Neuronal stem cell (in vitro differentiated cells): ENCODE measurements around the gene SLC25A43.

Experiments
- DNase-seq: peaks from one replicate; pipeline ENCODE4 v3.0.0-alpha.2; 2013; ENCODE audit warnings: low spot score
- H2AFZ ChIP-seq: one replicate; pipeline ENCODE4 v1.6.1; 2013; ENCODE audit warnings: mild to moderate bottlenecking, low read length, inconsistent platforms
- H2AK5ac ChIP-seq: 2 replicates; pipeline ENCODE4 v1.6.1; 2013; ENCODE audit warnings: low read depth, mild to moderate bottlenecking, inconsistent platforms, low read length, moderate library complexity, mixed read lengths
- H2BK120ac ChIP-seq: 2 replicates; pipeline ENCODE4 v1.6.1; 2013; ENCODE audit warnings: low read depth, mild to moderate bottlenecking, inconsistent platforms, low read length, moderate library complexity, mixed read lengths
- H2BK12ac ChIP-seq: one replicate; pipeline ENCODE4 v1.6.1; 2013; ENCODE audit warnings: low read length, inconsistent platforms
- H2BK15ac ChIP-seq: 2 replicates; pipeline ENCODE4 v1.6.1; 2013; ENCODE audit warnings: mild to moderate bottlenecking, low read length, inconsistent platforms, mixed read lengths
- H2BK5ac ChIP-seq: one replicate; pipeline ENCODE4 v1.6.1; 2013; ENCODE audit warnings: inconsistent platforms, mild to moderate bottlenecking, low read length, moderate library complexity
- H3K14ac ChIP-seq: one replicate; pipeline ENCODE4 v1.6.1; 2013; ENCODE audit warnings: low read length, inconsistent platforms
- H3K18ac ChIP-seq: 2 replicates; pipeline ENCODE4 v1.6.1; 2013; ENCODE audit warnings: low read length, inconsistent platforms
- H3K23ac ChIP-seq: 2 replicates; pipeline ENCODE4 v1.6.1; 2013; ENCODE audit warnings: low read depth, mild to moderate bottlenecking, mixed read lengths, low read length, inconsistent platforms; ENCODE audit not compliant: poor library complexity
- H3K27ac ChIP-seq: replicated peaks from 3 replicates; pipeline ENCODE4 v1.5.1; 2013; ENCODE audit warnings: low read length, inconsistent platforms
- H3K27me3 ChIP-seq, 3 experiments: 2 replicates each; pipeline ENCODE4 v1.6.1; 2013; ENCODE audit warnings: low read length in 3 of 3, mild to moderate bottlenecking in 2 of 3, inconsistent platforms in 1 of 3, low read depth in 1 of 3, mixed read lengths in 1 of 3, moderate library complexity in 1 of 3; ENCODE audit not compliant: control insufficient read depth in 3 of 3, insufficient read depth in 3 of 3
- H3K36me3 ChIP-seq, 2 donors: replicated peaks in 1 of 2; 2 replicates each; pipeline ENCODE4 v1.6.1; 2013; ENCODE audit warnings: low read length in 2 of 2; ENCODE audit not compliant: control insufficient read depth in 2 of 2, insufficient read depth in 2 of 2
- H3K4ac ChIP-seq: 2 replicates; pipeline ENCODE4 v1.6.1; 2013; ENCODE audit warnings: inconsistent platforms, mild to moderate bottlenecking, low read length, moderate library complexity
- H3K4me1 ChIP-seq, 2 donors: 1 replicate in 1 of 2; 2 replicates in 1 of 2; pipeline ENCODE4 v1.6.1; 2013; ENCODE audit warnings: low read length in 2 of 2, low read depth in 1 of 2; ENCODE audit not compliant: control insufficient read depth in 2 of 2, insufficient read depth in 1 of 2
- H3K4me2 ChIP-seq: one replicate; pipeline ENCODE4 v1.6.1; 2013; ENCODE audit warnings: mild to moderate bottlenecking, low read length, inconsistent platforms; ENCODE audit not compliant: insufficient read depth, poor library complexity, severe bottlenecking
- H3K4me3 ChIP-seq, 2 donors: 2 replicates each; pipeline ENCODE4 v1.5.1; 2013; ENCODE audit warnings: low read length in 2 of 2, mild to moderate bottlenecking in 2 of 2, inconsistent platforms in 1 of 2, moderate library complexity in 1 of 2
- H3K79me1 ChIP-seq: one replicate; pipeline ENCODE4 v1.6.1; 2013; ENCODE audit warnings: low read depth, mild to moderate bottlenecking, inconsistent platforms, low read length, moderate library complexity
- H3K9ac ChIP-seq: one replicate; pipeline ENCODE4 v1.6.1; 2013; ENCODE audit warnings: mild to moderate bottlenecking, low read depth, low read length, inconsistent platforms; ENCODE audit not compliant: poor library complexity
- H3K9me3 ChIP-seq, 2 donors: replicated peaks in 1 of 2; 2 replicates each; pipeline versions ENCODE3 to v1.6.1; 2013; ENCODE audit warnings: low read length in 2 of 2, mild to moderate bottlenecking in 2 of 2, inconsistent platforms in 1 of 2, low read depth in 1 of 2, mixed read lengths in 1 of 2, moderate library complexity in 1 of 2; ENCODE audit not compliant: control insufficient read depth in 2 of 2, insufficient read depth in 1 of 2
- H4K8ac ChIP-seq: one replicate; pipeline ENCODE4 v1.6.1; 2013; ENCODE audit warnings: low read depth, mild to moderate bottlenecking, inconsistent platforms, low read length, moderate library complexity
- H4K91ac ChIP-seq: one replicate; pipeline ENCODE4 v1.6.1; 2013; ENCODE audit warnings: low read length, low read depth, mild to moderate bottlenecking, inconsistent platforms; ENCODE audit not compliant: poor library complexity
- WGBS, 2 donors: extraction: QIAGEN DNeasy Blood & Tissue Kit; methylation state at CpG; one replicate each; pipeline ENCODE4 v1.1.7; 2013; ENCODE audit warnings: missing lambda C conversion rate in 2 of 2, mixed read lengths in 1 of 2; ENCODE audit not compliant: insufficient read length in 2 of 2, insufficient replicate concordance in 1 of 2; ENCODE audit errors: extremely low coverage in 2 of 2; 5-methylcytosine and 5-hydroxymethylcytosine counted together

Gene SLC25A43

DNA sequence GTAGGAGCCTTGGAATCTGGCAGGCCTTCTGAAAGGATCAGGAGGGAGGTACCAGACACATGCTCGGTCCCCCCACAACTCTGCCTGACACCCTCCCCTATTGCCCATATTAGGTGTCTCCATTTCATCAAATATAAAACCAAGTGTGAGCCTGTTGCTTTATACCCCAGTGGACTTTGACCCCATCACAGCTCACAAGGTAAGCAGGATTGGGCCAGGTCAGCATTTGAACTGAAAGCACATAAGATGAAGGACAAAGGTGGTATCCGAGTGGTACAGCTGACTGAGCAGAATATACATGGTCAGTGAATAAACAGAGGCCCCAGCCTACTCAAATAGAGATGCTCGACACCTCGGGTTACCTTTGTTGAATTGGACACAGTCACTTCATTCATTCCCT, 20.0 kb downstream of the SLC25A43 start:
- H3K23ac ChIP-seq, result no peak overlapping the region
- no peak overlapping the region for H3K14ac ChIP-seq
- no peak overlapping the region for H3K9ac ChIP-seq
- H3K9me3 ChIP-seq, result no peaks in the 10 kb centered on the region
- H3K18ac ChIP-seq, result no peak overlapping the region
- no peak overlapping the region for H3K4me3 ChIP-seq
- no peak overlapping the region for H3K27ac ChIP-seq
- no peak overlapping the region for H2AK5ac ChIP-seq
- no peak overlapping the region for H2BK5ac ChIP-seq
- H3K4me2 ChIP-seq, result no peak overlapping the region
- H3K36me3 ChIP-seq, result no peaks in the 10 kb centered on the region
- no peaks in the 10 kb centered on the region for H3K27me3 ChIP-seq
- H3K4ac ChIP-seq, result no peak overlapping the region
- no peak overlapping the region for H4K91ac ChIP-seq
- DNase-seq, result no peak
- H2BK12ac ChIP-seq, result no peak overlapping the region
- no peak overlapping the region for H2BK15ac ChIP-seq
- H3K79me1 ChIP-seq, result no peaks in the 10 kb centered on the region
- WGBS, 2 donors, result no CpG with 5 or more reads among the region's 4 CpGs
- H2AFZ ChIP-seq, result no peak overlapping the region
- H2BK120ac ChIP-seq, result no peak overlapping the region
- H3K4me1 ChIP-seq, result no peaks in the 10 kb centered on the region
- H4K8ac ChIP-seq, result no peak overlapping the region

- H3K14ac ChIP-seq, result no peak overlapping the region
- no peak overlapping the region for H3K27ac ChIP-seq
- H4K8ac ChIP-seq, result no peak overlapping the region
- no peak overlapping the region for H2BK120ac ChIP-seq
- H3K4ac ChIP-seq, result no peak overlapping the region
- no peaks in the 10 kb centered on the region for H3K27me3 ChIP-seq
- H2BK12ac ChIP-seq, result no peak overlapping the region
- H3K4me2 ChIP-seq, result no peak overlapping the region
- no peaks in the 10 kb centered on the region for H3K36me3 ChIP-seq
- no peak overlapping the region for H3K9ac ChIP-seq
- no peak overlapping the region for H2AK5ac ChIP-seq
- WGBS, 2 donors, result no CpG with 5 or more reads among the region's 2 CpGs
- no peak overlapping the region for H4K91ac ChIP-seq
- H2AFZ ChIP-seq, result no peak overlapping the region
- no peak for DNase-seq
- no peak overlapping the region for H3K4me3 ChIP-seq
- H3K23ac ChIP-seq, result no peak overlapping the region
- no peak overlapping the region for H2BK15ac ChIP-seq
- H2BK5ac ChIP-seq, result no peak overlapping the region
- no peaks in the 10 kb centered on the region for H3K4me1 ChIP-seq
- H3K18ac ChIP-seq, result no peak overlapping the region
- H3K9me3 ChIP-seq, result no peaks in the 10 kb centered on the region
- H3K79me1 ChIP-seq, result no peaks in the 10 kb centered on the region
Measured at GRCh38 chrX:119419898-119420297, 20.8 kb downstream of the SLC25A43 start.

DNA sequence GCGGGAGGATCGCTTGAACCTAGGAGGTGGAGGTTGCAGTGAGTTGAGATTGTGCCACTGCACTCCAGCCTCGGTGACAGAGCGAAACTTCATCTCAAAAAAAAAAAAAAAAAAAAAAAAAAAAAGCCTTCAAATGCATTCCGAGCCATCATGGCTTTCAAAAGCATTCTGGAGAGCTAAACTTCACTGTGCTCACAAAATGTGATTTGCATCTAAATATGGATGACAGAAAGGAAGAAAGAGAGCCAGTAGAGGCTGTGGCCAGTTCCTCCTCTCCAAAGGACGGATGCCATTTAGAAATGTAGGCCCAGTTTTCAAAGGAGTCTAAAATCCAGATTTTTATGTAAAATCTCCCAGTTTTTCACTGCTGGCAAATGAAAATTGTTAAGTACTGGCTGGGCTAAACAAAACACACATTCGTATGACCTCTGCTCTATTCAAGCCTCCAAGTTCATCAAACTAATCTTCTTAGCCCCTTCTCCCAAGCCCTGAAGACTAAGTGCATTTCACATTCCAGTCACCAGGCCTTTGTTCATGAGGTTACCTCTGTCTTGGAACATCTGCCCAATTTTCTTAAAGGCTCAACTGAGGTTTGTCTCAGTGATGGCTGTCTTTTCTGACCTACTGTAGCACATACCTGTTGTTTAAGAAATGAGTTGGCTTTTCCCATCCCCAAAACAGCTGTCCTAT, 22.0 kb downstream of the SLC25A43 start:
- Histone ChIP-seq H3K4me1 (no peaks in the 10 kb centered on the region), H3K9me3 (no peaks in the 10 kb centered on the region), H2AFZ (peak overlapping the region; percentile 56), H2BK5ac (no peak overlapping the region), H3K4me2 (no peak overlapping the region), H2BK120ac (no peak overlapping the region), H2BK12ac (no peak overlapping the region), H2BK15ac (no peak overlapping the region), H3K79me1 (no peaks in the 10 kb centered on the region), H4K91ac (no peak overlapping the region), H3K9ac (no peak overlapping the region), H3K23ac (no peak overlapping the region), H3K14ac (no peak overlapping the region), H3K27ac (no peak overlapping the region), H2AK5ac (no peak overlapping the region), H4K8ac (no peak overlapping the region), H3K27me3 (no peaks in the 10 kb centered on the region), H3K4ac (no peak overlapping the region), H3K18ac (no peak overlapping the region), H3K4me3 (no peak overlapping the region), H3K36me3 (no peaks in the 10 kb centered on the region)
- no CpG with 5 or more reads among the region's 7 CpGs for WGBS, 2 donors
- no peak for DNase-seq

GRCh38 chrX:119423631-119424030, 24.5 kb downstream of the SLC25A43 start:
- Histone ChIP-seq H4K91ac (no peak overlapping the region), H3K9ac (no peak overlapping the region), H3K4me1 (peaks cover 0 to 3% of the 10 kb centered on the region in 2 donors), H3K18ac (no peak overlapping the region), H3K4me3 (no peak overlapping the region), H3K9me3 (no peaks in the 10 kb centered on the region), H2BK15ac (no peak overlapping the region), H3K36me3 (no peaks in the 10 kb centered on the region), H2AK5ac (no peak overlapping the region), H3K27ac (no peak overlapping the region), H3K4ac (no peak overlapping the region), H3K27me3 (no peaks in the 10 kb centered on the region), H3K79me1 (no peaks in the 10 kb centered on the region), H3K14ac (no peak overlapping the region), H4K8ac (no peak overlapping the region), H3K4me2 (no peak overlapping the region), H2AFZ (no peak overlapping the region), H2BK5ac (no peak overlapping the region), H3K23ac (no peak overlapping the region), H2BK12ac (no peak overlapping the region), H2BK120ac (no peak overlapping the region)
- no peak for DNase-seq
- no CpG with 5 or more reads among the region's 14 CpGs for WGBS, 2 donors
